ENCODE measurements around the gene LTBP1.

The LTBP1 gene

GRCh38 chr2:33371304-33372090 lies 424.7 kb downstream of the LTBP1 start:
- no peak overlapping the region for H3K4me3 ChIP-seq (ENCODE audit: low read depth, low read length)
- DNase-seq (ENCODE audit: low read depth, low spot score) = no peak
- no peak for TF ChIP-seq CTCF (IDR thresholded peaks at IDR 0.05; ENCODE audit: insufficient read depth, low read length, missing control alignments)
- ChIA-PET POLR2A (no interaction called here), CTCF (interaction anchor here (0.9 to 2.8 kb wide), 9 partner anchors 8 to 211 kb away, joined by 3 to 15 read pairs (median 5); no protein-coding TSS in a partner anchor)

- H3K4me3 ChIP-seq (ENCODE audit: low read depth, low read length) = no peak overlapping the region
- ChIA-PET CTCF (interaction anchor here (0.8 to 2.1 kb wide), 4 partner anchors 10 to 28 kb away, joined by 4 to 10 read pairs (median 6); no protein-coding TSS in a partner anchor), POLR2A (no interaction called here)
- TF ChIP-seq CTCF (IDR thresholded peaks at IDR 0.05; ENCODE audit: insufficient read depth, low read length, missing control alignments) = peak; percentile 33
- no peak for DNase-seq (ENCODE audit: low read depth, low spot score)
These were observed 426.3 kb downstream of the LTBP1 start for GRCh38 chr2:33372940-33373553.

GRCh38 chr2:33373986-33374385 lies 427.2 kb downstream of the LTBP1 start:
- no peak overlapping the region for H3K4me3 ChIP-seq (ENCODE audit: low read depth, low read length)
- ChIA-PET CTCF (no interaction called here), POLR2A (no interaction called here)
- TF ChIP-seq CTCF (IDR thresholded peaks at IDR 0.05; ENCODE audit: insufficient read depth, low read length, missing control alignments) = no peak
- DNase-seq (ENCODE audit: low read depth, low spot score) = peak; percentile 42

- POLR2A ChIA-PET = no interaction called here
- no peak for DNase-seq (ENCODE audit: low read depth, low spot score)
- no peak overlapping the region for H3K4me3 ChIP-seq (ENCODE audit: low read depth, low read length)
- CTCF ChIA-PET = interaction anchor here (0.6 kb wide), 1 partner anchor 21 kb away, joined by 3 read pairs; no protein-coding TSS in a partner anchor
- no peak for TF ChIP-seq CTCF (IDR thresholded peaks at IDR 0.05; ENCODE audit: insufficient read depth, low read length, missing control alignments)
These were observed 428.3 kb downstream of the LTBP1 start for GRCh38 chr2:33375054-33375453.

GRCh38 chr2:33377048-33377447 lies 430.3 kb downstream of the LTBP1 start:
- ChIA-PET POLR2A (no interaction called here), CTCF (interaction anchor here (1.2 to 2.2 kb wide), 3 partner anchors 9 to 17 kb away, joined by 3 to 6 read pairs (median 3); no protein-coding TSS in a partner anchor)
- no peak for DNase-seq (ENCODE audit: low read depth, low spot score)
- no peak overlapping the region for H3K4me3 ChIP-seq (ENCODE audit: low read depth, low read length)
- TF ChIP-seq CTCF (IDR thresholded peaks at IDR 0.05; ENCODE audit: insufficient read depth, low read length, missing control alignments) = no peak

GRCh38 chr2:33378556-33379210 lies 431.9 kb downstream of the LTBP1 start:
- no peak overlapping the region for H3K4me3 ChIP-seq (ENCODE audit: low read depth, low read length)
- no peak for DNase-seq (ENCODE audit: low read depth, low spot score)
- CTCF ChIA-PET = interaction anchor here (0.6 to 4.5 kb wide), 10 partner anchors 8 to 681 kb away, joined by 3 to 21 read pairs (median 3); no protein-coding TSS in a partner anchor
- TF ChIP-seq CTCF (IDR thresholded peaks at IDR 0.05; ENCODE audit: insufficient read depth, low read length, missing control alignments) = no peak
- POLR2A ChIA-PET = interaction anchor here (0.6 kb wide), 1 partner anchor 23 kb away, joined by 3 read pairs; no protein-coding TSS in a partner anchor
